ENCODE measurements around the gene TKFC. TPM values are rescaled to one million over a fixed set of nuclear protein-coding genes. Genes with fewer than 3 reads are reported as not detected.

Gene TKFC
- total and polyA plus RNA-seq, 9 of the 15 experiments (the other 6 are each of a cell fraction or from before 2014, with no cell fraction given): 2.0 to 61.7 (median 28.5) TPM

GRCh38 chr11:61357894-61358239 is 24.8 kb downstream of the TKFC start:
- H3K79me2 ChIP-seq (ENCODE audit: control insufficient read depth, insufficient read depth, low read length): peaks cover 36% of the 10 kb centered on the region
- H3K4me1 ChIP-seq (replicated peaks in 1 of 2; ENCODE audit: control insufficient read depth in 2 of 2, insufficient read depth in 2 of 2, low read length in 2 of 2): peaks cover 37 to 39% of the 10 kb centered on the region in 2 experiments
- no peak overlapping the region for H3K4me2 ChIP-seq (ENCODE audit: insufficient read depth, low read length)
- peaks cover 3% of the 10 kb centered on the region for H3K9me1 ChIP-seq (ENCODE audit: control insufficient read depth, insufficient read depth, low read length)
- ChIA-PET POLR2A (interaction anchor here (0.8 to 1.8 kb wide), 5 partner anchors 9 to 444 kb away, joined by 3 to 6 read pairs (median 4); partner anchors contain the start of gene TMEM109), CTCF (ENCODE audit: low intra/inter-chr PET ratio) (interaction anchor here (1.2 kb wide), 1 partner anchor 27 kb away, joined by 6 read pairs; no protein-coding TSS in a partner anchor)
- FAIRE-seq (no peak), DNase-seq (ENCODE audit: extremely low read depth in 1 of 4, low spot score in 3 of 4) (no peak), ATAC-seq (no peak)
- in situ Hi-C loops (cut with MboI): no loop called here
- intact Hi-C loops (cut with micrococcal nuclease): no loop called here
- no TSS peak for BruUV-seq (replicated peaks)
- no peaks in the 10 kb centered on the region for H3K9me3 ChIP-seq (replicated peaks; ENCODE audit: control insufficient read depth, insufficient read depth, low read depth, low read length)
- H3K27ac ChIP-seq (ENCODE audit: extremely low read depth, low read depth, low read length): no peak overlapping the region
- H3K36me3 ChIP-seq (ENCODE audit: control insufficient read depth, insufficient read depth, low read length): peaks cover 24% of the 10 kb centered on the region; the same call in 2 of the 3 replicates
- H4K20me1 ChIP-seq (replicated peaks; ENCODE audit: control insufficient read depth, insufficient read depth, low read length): no peaks in the 10 kb centered on the region
- H3K27me3 ChIP-seq (ENCODE audit: control insufficient read depth in 2 of 2, insufficient read depth in 2 of 2, low read length in 2 of 2): no peaks in the 10 kb centered on the region
- 90% methylated on average over 6 of the region's 6 CpGs for WGBS (ENCODE audit: insufficient coverage, low coverage, missing lambda C conversion rate)
- H2AFZ ChIP-seq (ENCODE audit: low read depth, low read length): no peak overlapping the region
- no peak overlapping the region for H3K4me3 ChIP-seq
- H3K9ac ChIP-seq (ENCODE audit: insufficient read depth in 1 of 2, low read depth in 2 of 2, low read length in 2 of 2): no peak overlapping the region
- TF ChIP-seq DIDO1 (tag; IDR thresholded peaks at IDR 0.05; ENCODE audit: low read depth): no peak
- no peak for TF ChIP-seq U2AF2 (optimal IDR thresholded peaks at IDR 0.05; ENCODE audit: low read depth, low read length)
- no peak for TF ChIP-seq ZNF592 (IDR thresholded peaks at IDR 0.05)
- TF ChIP-seq WHSC1 (IDR thresholded peaks at IDR 0.05; ENCODE audit: low read length): no peak
- no peak for TF ChIP-seq ZBTB9 (CRISPR knock-in tag; IDR thresholded peaks at IDR 0.05)
- TF ChIP-seq CHCHD3 (CRISPR knock-in tag; IDR thresholded peaks at IDR 0.05): no peak
- no peak for TF ChIP-seq E2F5 (CRISPR knock-in tag; IDR thresholded peaks at IDR 0.05)
- no peak for TF ChIP-seq NCOA6 (IDR thresholded peaks at IDR 0.05)
- no peak for TF ChIP-seq JUND (IDR thresholded peaks at IDR 0.05; ENCODE audit: borderline replicate concordance, low read depth, low read length)
- no peak for TF ChIP-seq JUND (tag; IDR thresholded peaks at IDR 0.05; ENCODE audit: borderline replicate concordance, low read depth, low read length)
- TF ChIP-seq FOXA3 (CRISPR knock-in tag; conservative IDR thresholded peaks at IDR 0.05 in 1 of 2, IDR thresholded peaks at IDR 0.05 in 1 of 2): no peak
- no peak for TF ChIP-seq LARP7 (IDR thresholded peaks at IDR 0.05)
- no peak for TF ChIP-seq MAX (CRISPR knock-in tag; IDR thresholded peaks at IDR 0.05)
- no peak for TF ChIP-seq ZKSCAN1 (IDR thresholded peaks at IDR 0.05; ENCODE audit: low read depth, low read length)
- no peak for TF ChIP-seq KDM1A (IDR thresholded peaks at IDR 0.05)
- TF ChIP-seq POLR2B (IDR thresholded peaks at IDR 0.05; ENCODE audit: low read depth, partially characterized antibody): no peak
- TF ChIP-seq ELF2 (CRISPR knock-in tag; IDR thresholded peaks at IDR 0.05): no peak
- TF ChIP-seq ZNF431 (CRISPR knock-in tag; IDR thresholded peaks at IDR 0.05): no peak
- TF ChIP-seq RBM25 (IDR thresholded peaks at IDR 0.05; ENCODE audit: low read depth, low read length, severe bottlenecking): no peak

Measured in K562 (cell line).